Spleen (tissue), 7 donors: Measurements from ENCODE around the gene PHF21A.

Source experiments
- CTCF ChIP-seq, 11 experiments: fragments of 200-600 bp in 7 of 11; fragments of 450-650 bp in 4 of 11; sonication (generic) in 4 of 11; IDR thresholded peaks in 8 of 11; conservative IDR thresholded peaks in 3 of 11; 1 replicate in 7 of 11; 2 replicates in 4 of 11; pipeline versions ENCODE4 v1.4.0 to v1.8.0; 2016 to 2021; ENCODE audit warnings: antibody characterized with exemption in 11 of 11, inconsistent platforms in 4 of 11, mild to moderate bottlenecking in 1 of 11
- POLR2AphosphoS5 ChIP-seq, 3 donors: sonication (generic); formaldehyde crosslinking; IDR thresholded peaks; one replicate each; pipeline ENCODE4 v1.5.1; 2017; ENCODE audit warnings: antibody characterized with exemption in 3 of 3
- donor health status: DM: no; HTN: no; CAD: no; lungs with moderate emphysema.
- donor health status: DM: no; HTN: no; CAD: no.
- donor health status: DM: no; HTN: no; CAD: no.

- TF ChIP-seq CTCF (IDR thresholded peaks at IDR 0.05 in 8 of 11, conservative IDR thresholded peaks at IDR 0.05 in 3 of 11) (no peak), POLR2AphosphoS5 (IDR thresholded peaks at IDR 0.05) (no peak)
These were observed 4.0 kb upstream of the PHF21A start for GRCh38 chr11:46125284-46125683.
